K562 (cell line): Measurements from ENCODE around the gene ITSN1. TPM values are rescaled to one million over a fixed set of nuclear protein-coding genes. Genes with fewer than 3 reads are reported as not detected.

ENCODE experiments used
- ATAC-seq: fragments of 200-7000 bp; cut with Tn5 transposase; 3 replicates; pipeline ENCODE4 v1.9.1; 2020; ENCODE audit warnings: moderate library complexity
- BruUV-seq: library from RNA; stranded (reverse); fragments of 400-500 nt; replicated peaks from 2 replicates; lab custom pipeline; 2021; lab: Mats Ljungman, UMichigan
- CTCF ChIA-PET: fragments of 300-600 bp; formaldehyde crosslinking; extraction: SDS; loops from one replicate; lab custom pipeline; 2021; ENCODE audit warnings: low intra/inter-chr PET ratio; lab: Yijun Ruan, JAX
- POLR2A ChIA-PET: fragments of 300-600, 350-650 bp; sonication (Branson Sonifier 250); formaldehyde crosslinking; extraction: SDS; loops from one replicate; lab custom pipeline; 2021; ENCODE audit warnings: antibody characterized with exemption, inconsistent platforms; lab: Yijun Ruan, JAX
- DNase-seq, 4 experiments: peaks; one replicate each; pipeline versions ENCODE4 v3.0.0 to v3.0.0-alpha.2; 2011 to 2018; ENCODE audit warnings: low spot score in 3 of 4, mixed read lengths in 3 of 4; ENCODE audit errors: extremely low read depth in 1 of 4
- FAIRE-seq: peaks from 2 replicates; lab custom pipeline; 2011; peaks lifted over from hg19 to GRCh38; lab: Jason Lieb, UNC
- H2AFZ ChIP-seq: 2 replicates; pipeline ENCODE4 v1.6.0; 2011; ENCODE audit warnings: low read depth, low read length, control low read depth, inconsistent platforms
- H3K27ac ChIP-seq: fragments of 200-600 bp; 3 replicates; pipeline ENCODE4 v1.8.0; 2011; ENCODE audit warnings: low read depth, mild to moderate bottlenecking, control low read depth, inconsistent platforms, low read length, moderate library complexity, mixed read lengths; ENCODE audit errors: extremely low read depth
- H3K27me3 ChIP-seq, 2 experiments: fragments of 300-600 bp in 1 of 2; 2 replicates in 1 of 2; 3 replicates in 1 of 2; pipeline versions ENCODE4 v1.6.0 to v1.8.0; 2011; ENCODE audit warnings: inconsistent platforms in 2 of 2, low read length in 2 of 2, mild to moderate bottlenecking in 1 of 2, mixed read lengths in 1 of 2, moderate library complexity in 1 of 2; ENCODE audit not compliant: control insufficient read depth in 2 of 2, insufficient read depth in 2 of 2
- H3K36me3 ChIP-seq: fragments of 300-600 bp; 3 replicates; pipeline ENCODE4 v1.8.0; 2011; ENCODE audit warnings: mild to moderate bottlenecking, low read length, inconsistent platforms; ENCODE audit not compliant: control insufficient read depth, insufficient read depth
- H3K4me1 ChIP-seq, 2 experiments: fragments of 200-600 bp in 1 of 2; replicated peaks in 1 of 2; 2 replicates in 1 of 2; 3 replicates in 1 of 2; pipeline versions ENCODE4 v1.5.1 to v1.8.0; 2011; ENCODE audit warnings: inconsistent platforms in 2 of 2, low read length in 2 of 2, mild to moderate bottlenecking in 1 of 2, mixed read lengths in 1 of 2, moderate library complexity in 1 of 2; ENCODE audit not compliant: control insufficient read depth in 2 of 2, insufficient read depth in 2 of 2
- H3K4me2 ChIP-seq: 2 replicates; pipeline ENCODE4 v1.6.1; 2011; ENCODE audit warnings: low read length, control low read depth, inconsistent platforms, mixed read lengths; ENCODE audit not compliant: insufficient read depth
- H3K4me3 ChIP-seq: fragments of 200-600 bp; sonication (generic), shearing (Covaris generic); 2 replicates; pipeline ENCODE4 v1.5.1; 2016; ENCODE audit warnings: control low read depth, inconsistent platforms
- H3K79me2 ChIP-seq: fragments of 200-600 bp; 3 replicates; pipeline ENCODE4 v1.8.0; 2011; ENCODE audit warnings: low read length, inconsistent platforms; ENCODE audit not compliant: control insufficient read depth, insufficient read depth
- H3K9ac ChIP-seq, 2 experiments: 2 replicates each; pipeline versions ENCODE4 v1.6.0 to v1.6.1; 2011; ENCODE audit warnings: low read depth in 2 of 2, low read length in 2 of 2, control low read depth in 1 of 2, inconsistent platforms in 1 of 2, mild to moderate bottlenecking in 1 of 2, mixed read lengths in 1 of 2; ENCODE audit not compliant: insufficient read depth in 1 of 2
- H3K9me1 ChIP-seq: one replicate; pipeline ENCODE4 v1.6.0; 2011; ENCODE audit warnings: inconsistent platforms, mild to moderate bottlenecking, low read length, moderate library complexity; ENCODE audit not compliant: control insufficient read depth, insufficient read depth
- H3K9me3 ChIP-seq: replicated peaks from 2 replicates; pipeline ENCODE4 v1.5.1; 2011; ENCODE audit warnings: low read depth, low read length, inconsistent platforms; ENCODE audit not compliant: control insufficient read depth, insufficient read depth
- H4K20me1 ChIP-seq: replicated peaks from 2 replicates; pipeline ENCODE4 v1.6.1; 2011; ENCODE audit warnings: low read length, inconsistent platforms, mixed read lengths; ENCODE audit not compliant: control insufficient read depth, insufficient read depth
- ADNP ChIP-seq: fragments of 200-800 bp; sonication (Bioruptor generic); IDR thresholded peaks from 2 replicates; pipeline ENCODE4 v1.6.1; 2016; ENCODE audit warnings: missing genetic modification characterization, missing compliant biosample characterization
- ARID2 ChIP-seq: fragments of 450-650 bp; IDR thresholded peaks from 2 replicates; pipeline ENCODE4 v1.6.1; 2017; ENCODE audit warnings: antibody characterized with exemption, mild to moderate bottlenecking
- CBFA2T2 ChIP-seq: fragments of 450-650 bp; conservative IDR thresholded peaks from 2 replicates; pipeline ENCODE4 v1.6.1; 2017; ENCODE audit warnings: mild to moderate bottlenecking
- PHF20 ChIP-seq: fragments of 450-650 bp; IDR thresholded peaks from 2 replicates; pipeline ENCODE4 v1.6.1; 2018; ENCODE audit not compliant: partially characterized antibody
- RUNX1 ChIP-seq: sonication (generic); IDR thresholded peaks from 2 replicates; pipeline ENCODE4 v1.6.1; 2016; ENCODE audit warnings: antibody characterized with exemption, low read depth
- SMARCA4 ChIP-seq: fragments of 450-650 bp; IDR thresholded peaks from 2 replicates; pipeline ENCODE4 v1.6.1; 2016
- TCF7L2 ChIP-seq: fragments of 150-350 bp; IDR thresholded peaks from 2 replicates; pipeline ENCODE4 v1.6.1; 2016; ENCODE audit warnings: low read depth, mild to moderate bottlenecking, low read length, moderate library complexity
- TCFL5 ChIP-seq: fragments of 250-450 bp; sonication (Bioruptor Pico); conservative IDR thresholded peaks from 2 replicates; pipeline ENCODE4 v1.6.1; 2021; ENCODE audit warnings: mild to moderate bottlenecking, moderate library complexity, matching md5 sums
- THAP7 ChIP-seq: fragments of 250-450 bp; sonication (Bioruptor Pico); IDR thresholded peaks from 2 replicates; pipeline ENCODE4 v1.5.0; 2021
- WHSC1 ChIP-seq: IDR thresholded peaks from one replicate; pipeline ENCODE4 v1.6.1; 2012; ENCODE audit warnings: low read length, control low read depth, inconsistent platforms
- YBX1 ChIP-seq: fragments of 450-650 bp; IDR thresholded peaks from 2 replicates; pipeline ENCODE4 v1.7.1; 2016; ENCODE audit warnings: mild to moderate bottlenecking
- ZBTB43 ChIP-seq: sonication (generic); formaldehyde crosslinking; IDR thresholded peaks from 2 replicates; pipeline ENCODE4 v1.8.0; 2023; ENCODE audit warnings: mild to moderate bottlenecking, missing genetic modification reagents
- ZFP36 ChIP-seq: fragments of 150-350 bp; IDR thresholded peaks from 2 replicates; pipeline ENCODE4 v1.6.1; 2018; ENCODE audit warnings: low read length, low read depth; ENCODE audit not compliant: partially characterized antibody
- ZNF347 ChIP-seq: fragments of 450-650 bp; formaldehyde crosslinking; IDR thresholded peaks from 2 replicates; pipeline ENCODE4 v1.4.0; 2020; ENCODE audit warnings: low read depth, mild to moderate bottlenecking, moderate library complexity
- WGBS: fragments of 100-300 bp; shearing (Covaris generic); methylation state at CpG from one replicate; pipeline ENCODE4 v1.1.6; 2016; ENCODE audit warnings: low coverage, mixed read lengths; ENCODE audit not compliant: insufficient coverage; ENCODE audit errors: missing lambda C conversion rate; 5-methylcytosine and 5-hydroxymethylcytosine counted together
- in situ Hi-C: fragments of 300-500 bp; cut with MboI; formaldehyde crosslinking; loops from 4 replicates; pipeline ENCODE4 v1.15.0; 2018; ENCODE audit warnings: inconsistent platforms, mixed read lengths
- intact Hi-C: fragments of 100-400 bp; cut with micrococcal nuclease; formaldehyde crosslinking; loops from 2 replicates; pipeline ENCODE4 v1.14.2; 2022
- polyA plus RNA-seq, 8 experiments: library from polyadenylated mRNA; depleted of rRNA in 4 of 8; stranded (reverse) in 5 of 8; unstranded in 3 of 8; fragments of >200 nt; fragmentation: Nextera tagmentation in 2 of 8; fragmentation: Illumina TruSeq in 1 of 8; extraction: Ambion mirVana in 2 of 8; extraction: Trizol in 1 of 8; gene quantifications; 2 replicates each; pipeline versions ENCODE4 v1.2.1 to v1.2.3, GENCODE V29; 2011 to 2014; ENCODE audit warnings: inconsistent platforms in 1 of 8, missing spikeins in 1 of 8
- total RNA-seq, 7 experiments: library from RNA; depleted of rRNA in 6 of 7; stranded (reverse); fragments of >200 nt in 6 of 7; fragmentation: Illumina TruSeq in 2 of 7; extraction: Trizol in 2 of 7; gene quantifications; 2 replicates each; pipeline versions ENCODE4 v1.2.1 to v1.2.3, GENCODE V29; 2011 to 2021; ENCODE audit warnings: low replicate concordance in 1 of 7

Gene ITSN1
- total and polyA plus RNA-seq, 9 of the 15 experiments (the other 6 are each of a cell fraction or from before 2014, with no cell fraction given) = 1.1 to 12.6 (median 4.8) TPM

- POLR2A ChIA-PET = interaction anchor here (0.7 kb wide), 1 partner anchor 27 kb away, joined by 3 read pairs; no protein-coding TSS in a partner anchor
- H3K27me3 ChIP-seq = no peaks in the 10 kb centered on the region
- BruUV-seq = no TSS peak
- no peak overlapping the region for H3K9ac ChIP-seq
- H3K4me1 ChIP-seq = no peaks in the 10 kb centered on the region
- DNase-seq (no peak), FAIRE-seq (no peak), ATAC-seq (no peak)
- no peak overlapping the region for H2AFZ ChIP-seq
- no peaks in the 10 kb centered on the region for H3K36me3 ChIP-seq
- no peaks in the 10 kb centered on the region for H3K79me2 ChIP-seq
- CTCF ChIA-PET = no interaction called here
- H3K9me3 ChIP-seq = no peaks in the 10 kb centered on the region
- TF ChIP-seq RUNX1 = no peak
- TF ChIP-seq ZNF347 (CRISPR knock-in tag) = no peak
- TF ChIP-seq WHSC1 = no peak
- no peak for TF ChIP-seq ARID2
- no peak for TF ChIP-seq YBX1
- TF ChIP-seq ZBTB43 (CRISPR knock-in tag) = no peak
- no peak for TF ChIP-seq SMARCA4
- TF ChIP-seq CBFA2T2 = no peak
- no peak for TF ChIP-seq TCFL5
- TF ChIP-seq PHF20 = no peak
- TF ChIP-seq ADNP (tag) = no peak
- no peak for TF ChIP-seq TCF7L2
- no peak for TF ChIP-seq ZFP36
- TF ChIP-seq THAP7 = no peak
- H3K27ac ChIP-seq = no peak overlapping the region
- WGBS = 24% methylated on average over 5 of the region's 5 CpGs
- intact Hi-C loops (no loop called here), in situ Hi-C loops (no loop called here)
- H3K4me3 ChIP-seq = no peak overlapping the region
- H3K4me2 ChIP-seq = no peak overlapping the region
- H3K9me1 ChIP-seq = no peaks in the 10 kb centered on the region
- H4K20me1 ChIP-seq = no peaks in the 10 kb centered on the region
These were observed 158.6 kb downstream of the ITSN1 start for GRCh38 chr21:33800753-33801423.
